WTC11 (cell line): ENCODE data around the gene YIPF5. TPM values are rescaled to one million over a fixed set of nuclear protein-coding genes. Genes with fewer than 3 reads are reported as not detected.

Experiments used
- ATAC-seq: fragments of 200-7000 bp; cut with Tn5 transposase; 2 replicates; pipeline ENCODE4 v1.10.0; 2021; ENCODE audit warnings: mild to moderate bottlenecking, moderate library complexity
- CTCF ChIA-PET: fragments of 300-600 bp; sonication (Branson Sonifier 250); formaldehyde crosslinking; loops from one replicate; lab custom pipeline; 2021; ENCODE audit warnings: antibody characterized with exemption; lab: Charles Lee
- POLR2A ChIA-PET: fragments of 350-600 bp; sonication (Branson Sonifier 250); formaldehyde crosslinking; loops from one replicate; lab custom pipeline; 2021; ENCODE audit warnings: antibody characterized with exemption; lab: Charles Lee
- DNase-seq: peaks from one replicate; pipeline ENCODE4 v3.0.0; 2021; ENCODE audit warnings: low spot score
- H3K27ac Mint-ChIP-seq: 2 replicates; pipeline ENCODE4 v1.8.0; 2021; ENCODE audit warnings: mixed read lengths
- H3K27me3 Mint-ChIP-seq: 2 replicates; pipeline ENCODE4 v1.8.0; 2021; ENCODE audit warnings: low read depth, mild to moderate bottlenecking, moderate library complexity, mixed read lengths
- H3K36me3 Mint-ChIP-seq: 2 replicates; pipeline ENCODE4 v1.8.0; 2021; ENCODE audit warnings: mixed read lengths
- H3K4me1 Mint-ChIP-seq: 2 replicates; pipeline ENCODE4 v1.8.0; 2022; ENCODE audit warnings: mixed read lengths
- H3K4me3 Mint-ChIP-seq: 2 replicates; pipeline ENCODE4 v1.8.0; 2021; ENCODE audit warnings: mild to moderate bottlenecking, moderate library complexity, mixed read lengths
- H3K9me3 Mint-ChIP-seq: 2 replicates; pipeline ENCODE4 v1.8.0; 2021; ENCODE audit warnings: mixed read lengths
- CREM ChIP-seq: sonication (generic); formaldehyde crosslinking; IDR thresholded peaks from 2 replicates; pipeline ENCODE4 v1.8.1; 2022; ENCODE audit warnings: mild to moderate bottlenecking, missing genetic modification reagents, moderate library complexity
- FOXJ3 ChIP-seq: sonication (generic); formaldehyde crosslinking; IDR thresholded peaks from 2 replicates; pipeline ENCODE4 v1.9.0; 2021; ENCODE audit warnings: missing genetic modification reagents, mild to moderate bottlenecking, borderline replicate concordance
- FOXP4 ChIP-seq: sonication (generic); formaldehyde crosslinking; IDR thresholded peaks from 2 replicates; pipeline ENCODE4 v1.8.0; 2022; ENCODE audit warnings: mild to moderate bottlenecking, missing genetic modification reagents
- HMGA2 ChIP-seq: fragments of 250-450 bp; sonication (Bioruptor Pico); IDR thresholded peaks from 2 replicates; pipeline ENCODE4 v1.4.0; 2021; ENCODE audit warnings: mild to moderate bottlenecking, moderate library complexity
- HMGXB4 ChIP-seq: sonication (generic); formaldehyde crosslinking; IDR thresholded peaks from 2 replicates; pipeline ENCODE4 v1.8.1; 2023; ENCODE audit warnings: mild to moderate bottlenecking, moderate library complexity, missing genetic modification reagents
- MAX ChIP-seq: sonication (generic); formaldehyde crosslinking; IDR thresholded peaks from 2 replicates; pipeline ENCODE4 v1.8.0; 2022; ENCODE audit warnings: mild to moderate bottlenecking, missing genetic modification reagents
- MXD4 ChIP-seq: fragments of 250-450 bp; sonication (Bioruptor Pico); IDR thresholded peaks from 2 replicates; pipeline ENCODE4 v1.8.0; 2021; ENCODE audit warnings: mild to moderate bottlenecking, moderate library complexity, borderline replicate concordance
- NFYB ChIP-seq: sonication (generic); formaldehyde crosslinking; conservative IDR thresholded peaks from 2 replicates; pipeline ENCODE4 v1.8.0; 2022; ENCODE audit warnings: low read depth, missing genetic modification reagents
- NR3C1 ChIP-seq: sonication (generic); formaldehyde crosslinking; conservative IDR thresholded peaks from 2 replicates; pipeline ENCODE4 v1.8.1; 2023; ENCODE audit warnings: low read depth, mild to moderate bottlenecking, missing genetic modification reagents
- PRDM15 ChIP-seq: sonication (generic); formaldehyde crosslinking; IDR thresholded peaks from 2 replicates; pipeline ENCODE4 v1.8.0; 2022; ENCODE audit warnings: missing genetic modification reagents
- RORB ChIP-seq: fragments of 250-450 bp; sonication (Bioruptor Pico); IDR thresholded peaks from 2 replicates; pipeline ENCODE4 v1.9.0; 2021; ENCODE audit warnings: mild to moderate bottlenecking
- ZNF138 ChIP-seq: sonication (generic); formaldehyde crosslinking; conservative IDR thresholded peaks from 2 replicates; pipeline ENCODE4 v1.8.1; 2022; ENCODE audit warnings: mild to moderate bottlenecking, moderate library complexity, missing genetic modification reagents
- total RNA-seq: library from RNA; stranded (reverse); gene quantifications from 3 replicates; pipeline ENCODE4 v1.2.3, GENCODE V29; 2021
- TF ChIP-seq, protein P1 (sequence below): sonication (generic); formaldehyde crosslinking; conservative IDR thresholded peaks from 2 replicates; pipeline ENCODE4 v1.8.1; 2023; ENCODE audit warnings: mild to moderate bottlenecking, low read depth, missing genetic modification reagents, moderate library complexity
- TF ChIP-seq, protein P2 (sequence below): sonication (generic); formaldehyde crosslinking; IDR thresholded peaks from 2 replicates; pipeline ENCODE4 v1.8.1; 2023; ENCODE audit warnings: mild to moderate bottlenecking, missing genetic modification reagents, moderate library complexity
- TF ChIP-seq, protein P3 (sequence below): sonication (generic); formaldehyde crosslinking; IDR thresholded peaks from 2 replicates; pipeline ENCODE4 v1.8.1; 2023; ENCODE audit warnings: mild to moderate bottlenecking, missing genetic modification reagents, moderate library complexity
- TF ChIP-seq, protein P4 (sequence below): sonication (generic); formaldehyde crosslinking; conservative IDR thresholded peaks from 2 replicates; pipeline ENCODE4 v1.8.1; 2022; ENCODE audit warnings: mild to moderate bottlenecking, missing genetic modification reagents

YIPF5 gene
- total RNA-seq, 1 experiment from 2014 or later, result 39.2 TPM

DNA sequence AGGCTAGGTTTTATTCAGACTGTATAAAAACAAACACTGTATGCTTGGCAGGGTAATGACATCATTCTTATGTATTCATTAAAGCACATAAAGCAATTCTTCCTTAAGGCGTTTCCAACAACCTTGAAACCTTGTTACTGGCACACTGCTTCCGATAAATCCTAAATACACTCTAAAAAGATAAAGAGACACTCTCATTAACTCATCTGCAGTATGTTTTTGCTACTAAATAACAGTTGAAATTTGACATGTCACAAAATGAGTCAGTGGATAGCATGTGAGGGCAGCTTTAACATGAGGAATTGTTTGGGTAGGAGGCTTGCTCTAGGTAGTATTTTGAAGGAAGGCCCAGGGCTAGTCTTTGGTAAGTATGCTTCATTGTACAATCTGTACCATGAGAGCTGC, 13.7 kb downstream of the YIPF5 start:
- H3K27me3 Mint-ChIP-seq, result no peaks in the 10 kb centered on the region
- ChIA-PET POLR2A (no interaction called here), CTCF (interaction anchor here (0.5 kb wide), 1 partner anchor 104 kb away, joined by 6 read pairs; no protein-coding TSS in a partner anchor)
- peaks cover 12% of the 10 kb centered on the region for H3K36me3 Mint-ChIP-seq
- no peak overlapping the region for H3K4me3 Mint-ChIP-seq
- ATAC-seq (no peak), DNase-seq (no peak)
- no peak overlapping the region for H3K27ac Mint-ChIP-seq
- H3K9me3 Mint-ChIP-seq, result no peaks in the 10 kb centered on the region
- H3K4me1 Mint-ChIP-seq, result no peaks in the 10 kb centered on the region
- TF ChIP-seq CREM (no peak), MAX (no peak), NR3C1 (CRISPR knock-in tag) (no peak), PRDM15 (CRISPR knock-in tag) (no peak)
- TF ChIP-seq, protein P1, sequence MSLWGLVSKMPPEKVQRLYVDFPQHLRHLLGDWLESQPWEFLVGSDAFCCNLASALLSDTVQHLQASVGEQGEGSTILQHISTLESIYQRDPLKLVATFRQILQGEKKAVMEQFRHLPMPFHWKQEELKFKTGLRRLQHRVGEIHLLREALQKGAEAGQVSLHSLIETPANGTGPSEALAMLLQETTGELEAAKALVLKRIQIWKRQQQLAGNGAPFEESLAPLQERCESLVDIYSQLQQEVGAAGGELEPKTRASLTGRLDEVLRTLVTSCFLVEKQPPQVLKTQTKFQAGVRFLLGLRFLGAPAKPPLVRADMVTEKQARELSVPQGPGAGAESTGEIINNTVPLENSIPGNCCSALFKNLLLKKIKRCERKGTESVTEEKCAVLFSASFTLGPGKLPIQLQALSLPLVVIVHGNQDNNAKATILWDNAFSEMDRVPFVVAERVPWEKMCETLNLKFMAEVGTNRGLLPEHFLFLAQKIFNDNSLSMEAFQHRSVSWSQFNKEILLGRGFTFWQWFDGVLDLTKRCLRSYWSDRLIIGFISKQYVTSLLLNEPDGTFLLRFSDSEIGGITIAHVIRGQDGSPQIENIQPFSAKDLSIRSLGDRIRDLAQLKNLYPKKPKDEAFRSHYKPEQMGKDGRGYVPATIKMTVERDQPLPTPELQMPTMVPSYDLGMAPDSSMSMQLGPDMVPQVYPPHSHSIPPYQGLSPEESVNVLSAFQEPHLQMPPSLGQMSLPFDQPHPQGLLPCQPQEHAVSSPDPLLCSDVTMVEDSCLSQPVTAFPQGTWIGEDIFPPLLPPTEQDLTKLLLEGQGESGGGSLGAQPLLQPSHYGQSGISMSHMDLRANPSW (CRISPR knock-in tag), result no peak
- TF ChIP-seq, protein P2, sequence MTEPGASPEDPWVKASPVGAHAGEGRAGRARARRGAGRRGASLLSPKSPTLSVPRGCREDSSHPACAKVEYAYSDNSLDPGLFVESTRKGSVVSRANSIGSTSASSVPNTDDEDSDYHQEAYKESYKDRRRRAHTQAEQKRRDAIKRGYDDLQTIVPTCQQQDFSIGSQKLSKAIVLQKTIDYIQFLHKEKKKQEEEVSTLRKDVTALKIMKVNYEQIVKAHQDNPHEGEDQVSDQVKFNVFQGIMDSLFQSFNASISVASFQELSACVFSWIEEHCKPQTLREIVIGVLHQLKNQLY (CRISPR knock-in tag), result no peak
- TF ChIP-seq, protein P3, sequence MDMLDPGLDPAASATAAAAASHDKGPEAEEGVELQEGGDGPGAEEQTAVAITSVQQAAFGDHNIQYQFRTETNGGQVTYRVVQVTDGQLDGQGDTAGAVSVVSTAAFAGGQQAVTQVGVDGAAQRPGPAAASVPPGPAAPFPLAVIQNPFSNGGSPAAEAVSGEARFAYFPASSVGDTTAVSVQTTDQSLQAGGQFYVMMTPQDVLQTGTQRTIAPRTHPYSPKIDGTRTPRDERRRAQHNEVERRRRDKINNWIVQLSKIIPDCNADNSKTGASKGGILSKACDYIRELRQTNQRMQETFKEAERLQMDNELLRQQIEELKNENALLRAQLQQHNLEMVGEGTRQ (CRISPR knock-in tag), result no peak

DNA sequence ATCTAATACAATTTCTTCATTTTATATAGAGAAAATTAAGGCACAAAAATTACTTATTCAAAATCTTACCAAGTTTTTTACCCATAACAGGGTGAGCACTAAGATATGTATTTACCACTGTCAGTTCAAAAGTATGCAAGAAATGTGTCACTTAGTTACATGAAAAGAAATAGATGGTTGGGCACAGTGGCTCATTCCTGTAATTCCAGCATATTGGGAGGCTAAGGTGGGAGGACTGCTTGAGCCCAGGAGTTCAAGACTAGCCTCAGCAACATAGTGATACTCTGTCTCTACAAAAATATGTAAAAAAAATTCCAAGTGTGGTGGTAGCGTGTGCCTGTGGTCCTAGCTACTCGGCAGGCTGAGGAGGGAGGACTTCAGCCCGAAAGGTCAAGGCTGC, 19.4 kb downstream of the YIPF5 start:
- Mint-ChIP-seq H3K27ac (no peak overlapping the region), H3K9me3 (no peaks in the 10 kb centered on the region), H3K36me3 (no peaks in the 10 kb centered on the region), H3K27me3 (no peaks in the 10 kb centered on the region), H3K4me3 (no peak overlapping the region), H3K4me1 (no peaks in the 10 kb centered on the region)
- DNase-seq (no peak), ATAC-seq (no peak)
- ChIA-PET CTCF (interaction anchor here (1.0 to 1.2 kb wide), 2 partner anchors 8 to 20 kb away, joined by 3 read pairs; partner anchors contain the start of genes KCTD16 and YIPF5), POLR2A (interaction anchor here (0.7 kb wide), 1 partner anchor 153 kb away, joined by 3 read pairs; no protein-coding TSS in a partner anchor)
- TF ChIP-seq FOXP4 (CRISPR knock-in tag), result no peak
- TF ChIP-seq ZNF138, result no peak
- no peak for TF ChIP-seq RORB (CRISPR knock-in tag)
- TF ChIP-seq, protein P4, sequence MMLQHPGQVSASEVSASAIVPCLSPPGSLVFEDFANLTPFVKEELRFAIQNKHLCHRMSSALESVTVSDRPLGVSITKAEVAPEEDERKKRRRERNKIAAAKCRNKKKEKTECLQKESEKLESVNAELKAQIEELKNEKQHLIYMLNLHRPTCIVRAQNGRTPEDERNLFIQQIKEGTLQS (CRISPR knock-in tag), result no peak
- no peak for TF ChIP-seq MXD4
- TF ChIP-seq FOXJ3 (CRISPR knock-in tag), result no peak
- TF ChIP-seq NFYB, result no peak
- TF ChIP-seq HMGA2 (CRISPR knock-in tag), result no peak
- TF ChIP-seq HMGXB4 (CRISPR knock-in tag), result no peak
